Loucy (cell line): ENCODE measurements around the gene MBNL3.

Experiments
- EZH2phosphoT487 ChIP-seq: fragments of 200-600 bp; IDR thresholded peaks from 2 replicates; pipeline ENCODE4 v1.6.1; 2018; ENCODE audit warnings: antibody characterized with exemption, mild to moderate bottlenecking, moderate library complexity, borderline replicate concordance
- TF ChIP-seq, protein P1 (sequence below): fragments of 200-600 bp; sonication (generic); conservative IDR thresholded peaks from 2 replicates; pipeline ENCODE4 v1.5.1; 2014; ENCODE audit warnings: mild to moderate bottlenecking, antibody characterized with exemption, low read length

DNA sequence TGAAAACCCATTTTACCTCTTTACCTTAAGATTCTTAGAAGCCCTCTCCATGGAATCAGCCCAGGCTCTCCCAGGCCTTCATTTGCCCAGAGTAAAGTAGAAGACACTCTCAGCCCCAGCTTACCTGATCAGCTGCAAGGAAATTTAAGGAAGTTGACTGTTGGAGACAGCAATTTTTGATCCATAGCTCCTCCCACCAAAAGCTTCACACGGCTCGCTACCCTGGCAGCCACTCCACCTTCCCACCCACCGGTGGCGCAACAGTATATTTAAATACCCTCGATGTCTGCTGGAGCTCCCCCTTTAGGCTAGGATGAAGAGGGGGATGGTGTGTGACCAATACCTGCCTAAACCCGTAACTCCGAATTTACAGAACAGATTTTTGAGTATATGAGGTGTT, 75.4 kb downstream of the MBNL3 start:
- TF ChIP-seq, protein P1, sequence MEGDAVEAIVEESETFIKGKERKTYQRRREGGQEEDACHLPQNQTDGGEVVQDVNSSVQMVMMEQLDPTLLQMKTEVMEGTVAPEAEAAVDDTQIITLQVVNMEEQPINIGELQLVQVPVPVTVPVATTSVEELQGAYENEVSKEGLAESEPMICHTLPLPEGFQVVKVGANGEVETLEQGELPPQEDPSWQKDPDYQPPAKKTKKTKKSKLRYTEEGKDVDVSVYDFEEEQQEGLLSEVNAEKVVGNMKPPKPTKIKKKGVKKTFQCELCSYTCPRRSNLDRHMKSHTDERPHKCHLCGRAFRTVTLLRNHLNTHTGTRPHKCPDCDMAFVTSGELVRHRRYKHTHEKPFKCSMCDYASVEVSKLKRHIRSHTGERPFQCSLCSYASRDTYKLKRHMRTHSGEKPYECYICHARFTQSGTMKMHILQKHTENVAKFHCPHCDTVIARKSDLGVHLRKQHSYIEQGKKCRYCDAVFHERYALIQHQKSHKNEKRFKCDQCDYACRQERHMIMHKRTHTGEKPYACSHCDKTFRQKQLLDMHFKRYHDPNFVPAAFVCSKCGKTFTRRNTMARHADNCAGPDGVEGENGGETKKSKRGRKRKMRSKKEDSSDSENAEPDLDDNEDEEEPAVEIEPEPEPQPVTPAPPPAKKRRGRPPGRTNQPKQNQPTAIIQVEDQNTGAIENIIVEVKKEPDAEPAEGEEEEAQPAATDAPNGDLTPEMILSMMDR = no peak
- no peak for TF ChIP-seq EZH2phosphoT487
